ENCODE measurements around the gene THSD4.
A peak's percentile ranks its signal among the peaks of the same experiment; 100 is the strongest.
"Not testable (repeated sequence)": the region's sequence is repeated elsewhere in the genome, so short reads cannot be mapped to it uniquely, and the experiment has no call there.

The THSD4 gene

GRCh38 chr15:71431343-71432336 lies 316.4 kb downstream of the THSD4 start:
- no peak for DNase-seq (ENCODE audit: low spot score)

DNA sequence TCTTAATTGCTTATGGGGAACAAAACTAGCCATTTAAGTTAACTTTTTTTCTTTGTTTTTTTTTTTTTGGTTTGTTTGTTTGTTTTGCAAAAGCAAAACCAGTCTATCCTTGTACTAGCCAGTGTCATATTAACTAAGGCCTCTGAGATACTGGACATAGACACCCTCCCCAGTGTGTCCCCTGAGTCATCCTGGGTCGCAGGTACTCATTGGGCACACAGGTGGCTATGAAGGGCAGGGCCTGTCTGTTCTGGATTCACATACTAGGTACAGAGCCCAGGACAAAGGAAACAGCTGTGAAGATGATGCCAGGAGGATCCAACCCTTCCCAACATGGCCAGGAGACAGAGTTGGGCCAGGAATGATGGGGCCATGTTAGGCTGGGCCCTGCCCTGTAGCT lies 318.1 kb downstream of the THSD4 start:
- no peak for DNase-seq (ENCODE audit: low spot score)

- DNase-seq (ENCODE audit: low spot score) = no peak
Observed at GRCh38 chr15:71434774-71435173, 319.5 kb downstream of the THSD4 start.

- no peak for DNase-seq (ENCODE audit: low spot score)
Observed at GRCh38 chr15:71435552-71435951, 320.3 kb downstream of the THSD4 start.

- no peak for DNase-seq (ENCODE audit: low spot score)
Observed at GRCh38 chr15:71436854-71437253, 321.6 kb downstream of the THSD4 start.

GRCh38 chr15:71437404-71437803 lies 322.1 kb downstream of the THSD4 start:
- no peak for DNase-seq (ENCODE audit: low spot score)

GRCh38 chr15:71437919-71438318 lies 322.6 kb downstream of the THSD4 start:
- no peak for DNase-seq (ENCODE audit: low spot score)

DNA sequence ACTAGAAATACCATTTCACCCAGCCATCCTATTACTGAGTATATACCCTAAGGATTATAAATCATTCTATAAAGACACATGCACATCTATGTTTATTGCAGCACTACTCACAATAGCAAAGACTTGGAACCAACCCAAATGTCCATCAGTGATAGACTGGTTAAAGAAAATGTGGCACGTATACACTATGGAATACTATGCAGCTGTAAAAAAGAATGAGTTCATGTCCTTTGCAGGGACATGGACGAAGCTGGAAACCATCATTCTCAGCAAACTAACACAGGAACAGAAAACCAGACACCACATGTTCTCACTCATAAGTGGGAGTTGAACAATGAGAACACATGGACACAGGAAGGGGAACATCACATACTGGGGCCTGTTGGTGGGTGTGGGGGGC lies 324.2 kb downstream of the THSD4 start:
- DNase-seq (ENCODE audit: low spot score) = not testable (repeated sequence)

GRCh38 chr15:71440489-71441110 lies 325.3 kb downstream of the THSD4 start:
- DNase-seq (ENCODE audit: low spot score) = peak; percentile 18

DNA sequence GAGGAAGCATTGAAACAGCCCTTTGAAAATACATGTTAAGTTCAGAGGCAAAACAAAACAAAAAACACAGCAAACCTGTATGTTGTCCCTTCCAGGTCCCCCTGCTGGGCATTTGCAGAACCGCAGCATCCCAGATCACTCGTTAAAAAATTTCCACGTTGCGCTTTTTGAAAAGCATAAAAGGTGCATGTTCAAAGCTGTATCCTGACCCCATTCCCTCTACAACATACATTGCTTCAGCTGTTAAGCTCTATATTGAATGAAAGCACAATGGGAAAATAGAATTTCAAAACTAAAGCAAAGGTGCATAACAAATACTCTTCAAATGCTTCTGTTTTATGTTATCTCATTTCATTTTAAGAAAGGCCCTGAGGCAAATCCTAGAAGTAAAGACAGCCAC lies 328.3 kb downstream of the THSD4 start:
- peak; percentile 31 for DNase-seq (ENCODE audit: low spot score)

GRCh38 chr15:71444032-71444810 lies 328.9 kb downstream of the THSD4 start:
- no peak for DNase-seq (ENCODE audit: low spot score)

DNA sequence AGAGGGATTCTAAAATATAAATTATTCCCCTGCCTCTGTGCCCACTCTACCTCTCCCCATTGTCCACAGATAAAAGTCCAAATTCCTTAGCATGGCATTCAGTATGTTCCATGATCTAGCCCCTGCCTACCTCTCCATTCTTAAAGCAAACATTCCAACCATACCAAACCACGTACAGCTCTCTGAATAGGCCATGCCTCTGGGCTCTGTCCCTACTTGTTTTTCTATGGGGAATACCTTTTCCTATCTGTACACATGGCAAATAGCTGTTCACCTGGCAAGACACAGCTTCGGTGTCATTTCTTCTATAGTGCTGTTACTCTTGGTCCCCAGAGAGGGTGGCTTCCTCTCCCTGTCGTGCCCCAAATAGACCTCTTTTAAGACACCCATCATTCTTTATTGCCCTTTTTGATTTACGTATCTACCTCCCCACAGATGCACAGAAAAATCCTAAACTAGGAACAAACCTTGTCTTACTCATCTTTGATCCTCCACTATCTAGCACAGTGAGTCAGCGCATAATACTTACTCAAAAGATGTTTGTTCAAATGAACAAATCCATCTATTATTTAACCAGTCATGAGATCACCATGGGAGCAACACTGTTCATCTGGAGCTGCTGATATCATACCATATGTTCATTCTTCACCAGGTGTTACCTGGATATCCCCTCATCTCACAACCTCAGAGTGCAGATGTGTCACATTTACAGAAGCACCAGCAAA lies 329.8 kb downstream of the THSD4 start:
- no peak for DNase-seq (ENCODE audit: low spot score)

GRCh38 chr15:71447328-71448250 lies 332.3 kb downstream of the THSD4 start:
- DNase-seq (ENCODE audit: low spot score) = no peak

GRCh38 chr15:71448688-71449114 lies 333.4 kb downstream of the THSD4 start:
- peak; percentile 46 for DNase-seq (ENCODE audit: low spot score)

- DNase-seq (ENCODE audit: low spot score) = no peak
Observed at GRCh38 chr15:71449363-71449762, 334.1 kb downstream of the THSD4 start.

DNA sequence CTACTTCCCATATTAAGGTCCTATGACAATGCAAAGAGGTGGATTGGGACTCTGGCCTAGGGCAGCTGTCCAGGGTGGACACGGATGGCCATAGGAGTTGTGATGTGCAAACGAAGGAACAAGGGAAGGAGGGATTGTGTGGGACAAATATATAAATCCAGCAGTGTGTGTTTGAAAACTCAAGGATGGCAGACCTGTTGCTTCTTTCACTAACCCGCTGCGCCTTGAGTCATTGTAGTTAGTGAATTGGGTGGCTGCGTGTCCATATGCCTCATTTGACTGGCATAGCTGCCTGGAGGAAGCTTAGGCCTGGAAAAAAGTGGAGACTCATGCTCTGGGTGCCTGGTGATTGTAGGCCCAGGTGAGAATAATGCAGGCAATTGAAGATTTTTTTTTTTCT lies 334.7 kb downstream of the THSD4 start:
- DNase-seq (ENCODE audit: low spot score) = no peak

DNA sequence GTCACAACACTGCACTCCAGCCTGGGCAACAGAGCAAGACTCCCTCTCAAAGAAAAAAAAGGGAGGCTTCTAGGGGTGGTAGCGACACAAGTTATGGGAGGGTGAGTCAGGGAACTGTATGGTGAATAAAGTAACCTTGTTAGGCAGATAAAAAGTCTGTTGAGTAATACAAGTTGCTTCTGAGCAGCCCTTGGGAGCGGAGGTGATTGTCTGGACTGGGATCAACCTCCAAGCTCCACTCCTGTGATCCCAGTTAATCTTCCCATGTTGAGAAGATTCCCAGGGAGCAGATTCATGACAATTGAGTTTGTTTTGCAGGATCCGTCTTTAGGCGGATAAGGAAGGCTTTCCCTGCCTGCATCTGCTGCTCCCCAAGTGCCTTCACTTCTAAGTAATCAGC lies 335.9 kb downstream of the THSD4 start:
- DNase-seq (ENCODE audit: low spot score) = no peak

DNA sequence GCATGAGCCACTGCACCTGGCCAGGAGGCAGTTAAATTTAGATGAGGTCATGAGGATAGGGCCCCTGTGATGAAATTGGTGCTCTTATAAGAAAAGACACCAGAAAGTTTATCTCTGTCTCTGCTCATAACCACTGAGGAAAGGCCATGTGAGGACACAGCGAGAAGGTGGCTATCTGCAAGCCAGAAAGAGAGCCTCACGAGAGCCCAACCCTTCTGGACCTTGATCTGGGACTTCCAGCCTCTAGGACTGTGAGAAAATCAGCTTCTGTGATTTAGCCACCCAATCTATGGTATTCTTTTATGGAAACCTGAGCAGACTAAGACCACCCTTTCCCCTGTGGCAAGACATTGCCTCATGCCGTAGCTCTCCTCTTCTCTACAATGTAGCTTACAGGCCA lies 337.6 kb downstream of the THSD4 start:
- DNase-seq (ENCODE audit: low spot score) = no peak

GRCh38 chr15:71454462-71454996 lies 339.3 kb downstream of the THSD4 start:
- no peak for DNase-seq (ENCODE audit: low spot score)

GRCh38 chr15:71455107-71455506 lies 339.8 kb downstream of the THSD4 start:
- no peak for DNase-seq (ENCODE audit: low spot score)
